Mesodermal cell (in vitro differentiated cells): ENCODE results near the gene JAGN1.
"Not testable (repeated sequence)": the region's sequence is repeated elsewhere in the genome, so short reads cannot be mapped to it uniquely, and the experiment has no call there.

Experiments used
- H3K27ac ChIP-seq: 2 replicates; pipeline ENCODE4 v1.7.0; 2013; ENCODE audit warnings: mild to moderate bottlenecking, low read depth, low read length, moderate library complexity; ENCODE audit not compliant: severe bottlenecking
- H3K36me3 ChIP-seq: 2 replicates; pipeline ENCODE4 v1.7.1; 2013; ENCODE audit warnings: mild to moderate bottlenecking, low read length, moderate library complexity; ENCODE audit not compliant: control insufficient read depth, insufficient read depth
- H3K4me1 ChIP-seq: one replicate; pipeline ENCODE4 v1.7.1; 2013; ENCODE audit warnings: mild to moderate bottlenecking, low read length; ENCODE audit not compliant: insufficient read depth, control insufficient read depth, poor library complexity, severe bottlenecking
- H3K4me3 ChIP-seq: 2 replicates; pipeline ENCODE4 v1.7.0; 2013; ENCODE audit warnings: low read length, control low read depth, mild to moderate bottlenecking; ENCODE audit not compliant: insufficient read depth, poor library complexity, severe bottlenecking; ENCODE audit errors: extremely low read depth
- H3K9me3 ChIP-seq: 2 replicates; pipeline ENCODE4 v1.7.1; 2013; ENCODE audit warnings: mild to moderate bottlenecking, low read length, moderate library complexity; ENCODE audit not compliant: control insufficient read depth
- WGBS, 2 experiments: methylation state at CpG; one replicate each; pipeline ENCODE4 v1.1.5; 2013; ENCODE audit warnings: missing lambda C conversion rate in 2 of 2; ENCODE audit not compliant: insufficient coverage in 2 of 2; 5-methylcytosine and 5-hydroxymethylcytosine counted together

Gene JAGN1

DNA sequence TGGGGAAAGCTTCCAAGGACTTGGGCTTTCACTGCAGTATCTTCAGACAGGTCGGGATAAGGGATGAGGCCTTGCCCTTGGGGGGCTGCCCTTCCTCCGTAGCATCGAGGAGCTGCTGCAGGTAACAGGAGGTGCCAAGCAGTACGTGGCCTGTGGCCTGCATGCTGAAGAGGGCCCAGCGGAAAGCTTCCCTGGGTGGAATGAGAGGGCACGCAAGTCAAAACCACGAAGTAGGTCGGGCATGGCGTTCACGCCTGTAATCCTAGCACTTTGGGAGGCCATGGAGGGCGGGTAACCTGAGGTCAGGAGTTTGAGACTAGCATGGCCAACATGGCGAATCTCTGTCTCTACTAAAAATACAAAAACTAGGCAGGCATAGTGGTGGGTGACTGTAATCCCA, 23.3 kb upstream of the JAGN1 start:
- H3K9me3 ChIP-seq: no peaks in the 10 kb centered on the region
- H3K36me3 ChIP-seq: no peaks in the 10 kb centered on the region
- no peak overlapping the region for H3K4me3 ChIP-seq
- no peak overlapping the region for H3K27ac ChIP-seq
- peaks cover 3% of the 10 kb centered on the region for H3K4me1 ChIP-seq
- 96 to 98% methylated on average over 8 to 12 of the region's 12 CpGs for WGBS, 2 experiments

DNA sequence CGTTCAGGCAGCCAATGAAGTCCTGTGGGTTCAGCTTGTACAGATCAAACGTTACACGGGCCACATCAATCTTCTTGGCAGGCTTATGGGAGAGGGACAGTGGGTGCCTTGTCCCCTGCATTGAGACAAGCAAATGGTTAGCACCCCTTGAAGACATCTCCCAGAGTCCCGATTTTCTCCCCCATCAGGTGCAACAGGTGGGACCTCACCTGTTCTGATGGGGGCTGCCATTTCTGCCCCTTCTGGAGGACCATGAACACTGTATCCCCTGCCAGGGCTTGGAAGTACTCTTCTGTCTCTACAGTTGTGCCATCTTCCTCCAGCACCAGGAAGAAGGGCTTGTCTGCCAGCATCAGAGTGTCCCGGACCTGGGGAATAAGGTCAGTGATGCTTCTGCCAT, 20.5 kb upstream of the JAGN1 start:
- H3K36me3 ChIP-seq: no peaks in the 10 kb centered on the region
- H3K9me3 ChIP-seq: no peaks in the 10 kb centered on the region
- no peak overlapping the region for H3K27ac ChIP-seq
- peaks cover 3% of the 10 kb centered on the region for H3K4me1 ChIP-seq
- H3K4me3 ChIP-seq: no peak overlapping the region
- WGBS, 2 experiments: 81 to 100% methylated on average over 4 of the region's 5 CpGs

DNA sequence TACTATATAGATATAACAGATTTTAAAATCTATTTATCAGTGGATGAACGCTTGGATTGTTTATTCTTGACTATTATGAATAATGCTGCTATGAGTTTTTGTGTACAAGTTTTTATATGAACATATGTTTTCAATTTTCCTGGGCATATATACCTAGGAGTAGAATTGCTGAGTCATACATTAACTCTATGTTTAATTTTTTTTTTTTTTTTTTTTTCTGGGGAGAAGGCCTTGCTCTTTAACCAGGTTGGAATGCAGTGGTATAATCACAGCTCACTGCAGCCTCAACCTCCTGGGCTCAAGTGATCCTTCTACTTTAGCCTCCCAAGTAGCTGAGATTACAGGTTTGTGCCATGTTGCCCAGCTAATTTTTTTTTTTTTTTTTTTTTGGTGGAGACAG, 19.4 kb upstream of the JAGN1 start:
- Histone ChIP-seq H3K4me1 (peaks cover 3% of the 10 kb centered on the region), H3K27ac (no peak overlapping the region), H3K4me3 (no peak overlapping the region), H3K9me3 (no peaks in the 10 kb centered on the region), H3K36me3 (no peaks in the 10 kb centered on the region)
- WGBS, 2 experiments: no CpG with 5 or more reads among the region's 1 CpG

DNA sequence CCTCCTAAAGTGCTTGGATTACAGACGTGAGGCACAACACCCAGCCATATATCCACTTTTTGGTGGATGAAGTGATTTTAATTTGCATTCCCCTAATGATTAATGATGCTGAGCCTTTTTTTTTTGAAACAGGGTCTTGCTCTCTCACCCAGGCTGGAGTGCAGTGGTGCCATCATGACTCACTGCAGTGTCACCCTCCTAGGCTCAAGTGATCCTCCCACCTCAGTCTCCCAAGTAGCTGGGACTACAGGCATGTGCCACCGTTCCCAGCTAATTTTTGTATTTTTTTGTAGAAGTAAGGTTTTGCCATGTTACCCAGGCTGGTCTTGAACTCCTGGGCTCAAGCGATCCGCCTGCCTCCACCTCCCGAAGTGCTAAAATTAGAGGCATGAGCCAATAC, 18.3 kb upstream of the JAGN1 start:
- H3K36me3 ChIP-seq, H3K4me3 ChIP-seq, H3K27ac ChIP-seq, H3K4me1 ChIP-seq, H3K9me3 ChIP-seq: not testable (repeated sequence)
- 89 to 95% methylated on average over 3 to 4 of the region's 5 CpGs for WGBS, 2 experiments

DNA sequence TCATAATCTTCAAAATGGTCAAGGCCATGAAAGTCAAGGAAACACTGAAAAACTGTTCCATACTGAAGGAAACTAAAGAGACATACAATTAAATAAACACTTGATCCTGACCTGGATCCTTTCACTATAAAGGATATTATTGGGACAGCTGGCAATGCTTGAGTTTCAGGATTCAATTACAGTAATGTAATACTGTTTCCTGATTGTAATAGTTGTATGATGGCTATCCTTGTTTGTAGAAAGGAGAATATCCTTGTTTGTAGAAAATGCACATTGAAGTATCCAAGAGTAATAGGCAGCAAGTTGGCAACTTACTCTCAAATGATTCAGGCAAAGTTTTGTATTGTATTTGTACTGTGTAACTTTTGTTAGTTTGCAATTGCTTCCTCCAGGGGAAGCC, 15.0 kb upstream of the JAGN1 start:
- Histone ChIP-seq H3K9me3 (no peaks in the 10 kb centered on the region), H3K27ac (no peak overlapping the region), H3K36me3 (no peaks in the 10 kb centered on the region), H3K4me1 (peaks cover 3% of the 10 kb centered on the region), H3K4me3 (no peak overlapping the region)

DNA sequence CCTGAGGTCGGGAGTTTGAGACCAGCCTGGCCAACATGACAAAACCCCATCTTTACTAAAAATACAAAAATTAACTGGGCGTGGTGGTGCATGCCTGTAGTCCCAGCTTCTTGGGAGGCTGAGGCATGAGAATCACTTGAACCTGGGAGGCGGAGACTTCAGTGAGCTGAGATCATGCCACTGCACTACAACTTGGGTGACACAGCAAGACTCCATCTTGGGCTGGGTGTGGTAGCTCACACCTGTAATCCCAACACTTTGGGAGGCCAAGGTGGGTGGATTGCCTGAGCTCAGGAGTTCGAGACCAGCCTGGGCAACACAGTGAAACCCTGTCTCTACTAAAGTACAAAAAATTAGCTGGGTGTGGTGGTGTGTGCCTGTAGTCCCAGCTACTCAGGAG, 14.2 kb upstream of the JAGN1 start:
- 89 to 100% methylated on average over 1 to 3 of the region's 4 CpGs for WGBS, 2 experiments
- not testable (repeated sequence) for H3K4me1 ChIP-seq, H3K36me3 ChIP-seq, H3K9me3 ChIP-seq, H3K4me3 ChIP-seq, H3K27ac ChIP-seq

DNA sequence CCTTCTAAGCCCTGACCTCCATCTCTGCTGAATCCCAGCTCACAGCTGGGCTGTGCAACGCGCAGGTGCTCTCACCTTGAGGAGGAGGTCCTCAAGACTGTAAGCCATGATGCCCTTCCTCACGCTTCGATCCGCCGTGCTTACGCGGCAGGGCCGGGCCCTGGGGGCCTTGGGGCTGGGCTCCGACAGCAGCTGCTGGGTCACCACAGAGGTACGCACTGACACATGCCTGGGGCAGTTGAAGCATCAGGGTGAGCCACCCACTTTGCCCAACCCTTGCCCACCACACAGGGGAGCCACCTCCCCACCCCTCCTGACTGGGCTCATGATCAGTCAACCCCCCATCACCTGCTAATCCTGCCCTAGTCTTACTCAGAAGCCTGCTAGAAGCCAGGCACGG, 13.4 kb upstream of the JAGN1 start:
- no peak overlapping the region for H3K27ac ChIP-seq
- H3K9me3 ChIP-seq: no peaks in the 10 kb centered on the region
- H3K4me3 ChIP-seq: no peak overlapping the region
- no peaks in the 10 kb centered on the region for H3K4me1 ChIP-seq
- WGBS, 2 experiments: 85 to 88% methylated on average over 12 of the region's 12 CpGs
- no peaks in the 10 kb centered on the region for H3K36me3 ChIP-seq

DNA sequence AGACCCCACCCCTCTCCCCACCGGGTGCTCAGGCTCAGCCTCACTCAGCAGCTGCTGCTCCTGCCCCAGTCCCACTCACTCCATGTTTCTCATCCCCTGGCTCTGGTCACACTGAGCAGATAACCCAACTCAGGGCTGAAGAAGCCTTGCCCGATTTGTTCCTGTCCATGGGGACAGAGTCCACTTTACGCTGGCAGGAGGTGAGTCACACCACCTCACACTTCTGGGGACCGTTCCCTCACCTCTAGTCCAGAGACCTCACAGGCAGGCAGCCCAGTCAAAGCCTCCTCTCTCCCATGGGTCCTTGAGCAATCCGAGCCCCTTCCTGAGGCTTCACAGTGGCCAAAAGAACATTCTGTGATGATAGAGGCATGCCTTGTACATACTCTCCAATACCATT, 11.7 kb upstream of the JAGN1 start:
- WGBS, 2 experiments: 77 to 86% methylated on average over 3 to 4 of the region's 5 CpGs
- H3K36me3 ChIP-seq: no peaks in the 10 kb centered on the region
- H3K4me1 ChIP-seq: peaks cover 2% of the 10 kb centered on the region
- H3K4me3 ChIP-seq: no peak overlapping the region
- no peaks in the 10 kb centered on the region for H3K9me3 ChIP-seq
- H3K27ac ChIP-seq: no peak overlapping the region

DNA sequence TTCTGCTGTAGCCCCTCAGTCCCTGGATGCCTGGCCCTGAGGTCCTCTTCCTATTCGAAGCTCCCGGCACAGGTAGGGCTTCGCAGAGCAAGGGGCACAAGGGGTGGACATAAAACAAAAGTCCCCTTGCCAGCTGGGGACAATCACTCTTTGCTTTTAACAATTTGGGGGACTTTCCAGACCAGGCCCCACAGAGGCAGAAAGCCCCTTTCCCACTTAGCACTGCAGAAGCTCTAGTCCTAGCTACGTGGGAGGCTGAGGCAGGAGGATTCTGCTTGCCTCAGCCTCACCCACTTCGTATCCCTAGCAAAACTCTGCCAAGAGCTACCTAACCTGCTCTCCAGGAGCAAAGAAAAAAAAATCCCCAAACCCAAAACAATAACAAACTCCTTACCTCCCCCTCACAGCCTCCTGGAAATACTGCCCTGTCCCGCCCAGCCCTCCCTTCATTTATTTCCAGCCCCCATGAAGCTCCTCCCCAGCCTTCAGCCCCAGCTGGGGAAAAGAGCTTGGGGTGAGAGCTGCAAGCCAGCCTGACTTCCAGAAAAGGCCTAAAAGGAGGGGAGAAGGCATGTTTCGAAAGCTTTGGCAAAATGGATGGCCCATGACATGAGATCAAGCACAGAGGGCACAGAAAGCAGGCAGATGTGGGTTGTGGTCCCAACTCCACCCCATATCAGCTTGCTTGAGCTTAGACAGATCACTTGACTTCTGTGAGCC, 10.4 kb upstream of the JAGN1 start, which contains the start of gene CIDEC:
Gene CIDEC, minus strand, starts transcription at position 424 of the 720 bp plus-strand sequence. CDS start 1,767 bp downstream, outside the sequence.
- peaks cover 2% of the 10 kb centered on the region for H3K4me1 ChIP-seq
- H3K27ac ChIP-seq: no peak within 1 kb of the TSS
- H3K4me3 ChIP-seq: no peak within 1 kb of the TSS
- 89 to 97% methylated on average over 5 to 6 of the region's 7 CpGs for WGBS, 2 experiments
- no peaks in the 10 kb centered on the region for H3K36me3 ChIP-seq
- H3K9me3 ChIP-seq: no peaks in the 10 kb centered on the region

DNA sequence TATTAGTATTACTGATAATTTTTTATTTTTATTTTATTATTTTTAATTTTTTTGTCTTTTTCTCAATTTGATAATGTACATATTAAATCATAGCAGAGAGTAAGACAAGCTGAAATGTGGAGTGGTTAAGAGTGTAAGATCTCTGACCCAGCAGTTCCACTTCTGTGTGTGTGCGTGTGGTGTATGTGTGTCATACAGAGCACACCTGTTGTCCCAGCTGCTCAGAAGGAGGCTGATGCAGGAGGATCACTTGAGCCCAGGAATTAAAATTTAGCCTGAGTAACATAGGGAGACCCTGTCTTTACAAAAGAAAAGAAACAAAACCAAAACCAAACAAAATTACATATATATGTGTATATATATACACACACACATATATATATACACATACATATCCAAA, 9.0 kb upstream of the JAGN1 start:
- Histone ChIP-seq H3K4me1 (peaks cover 2% of the 10 kb centered on the region), H3K27ac (no peak overlapping the region)
- WGBS, 2 experiments: 60 to 100% methylated on average over 1 of the region's 1 CpG

DNA sequence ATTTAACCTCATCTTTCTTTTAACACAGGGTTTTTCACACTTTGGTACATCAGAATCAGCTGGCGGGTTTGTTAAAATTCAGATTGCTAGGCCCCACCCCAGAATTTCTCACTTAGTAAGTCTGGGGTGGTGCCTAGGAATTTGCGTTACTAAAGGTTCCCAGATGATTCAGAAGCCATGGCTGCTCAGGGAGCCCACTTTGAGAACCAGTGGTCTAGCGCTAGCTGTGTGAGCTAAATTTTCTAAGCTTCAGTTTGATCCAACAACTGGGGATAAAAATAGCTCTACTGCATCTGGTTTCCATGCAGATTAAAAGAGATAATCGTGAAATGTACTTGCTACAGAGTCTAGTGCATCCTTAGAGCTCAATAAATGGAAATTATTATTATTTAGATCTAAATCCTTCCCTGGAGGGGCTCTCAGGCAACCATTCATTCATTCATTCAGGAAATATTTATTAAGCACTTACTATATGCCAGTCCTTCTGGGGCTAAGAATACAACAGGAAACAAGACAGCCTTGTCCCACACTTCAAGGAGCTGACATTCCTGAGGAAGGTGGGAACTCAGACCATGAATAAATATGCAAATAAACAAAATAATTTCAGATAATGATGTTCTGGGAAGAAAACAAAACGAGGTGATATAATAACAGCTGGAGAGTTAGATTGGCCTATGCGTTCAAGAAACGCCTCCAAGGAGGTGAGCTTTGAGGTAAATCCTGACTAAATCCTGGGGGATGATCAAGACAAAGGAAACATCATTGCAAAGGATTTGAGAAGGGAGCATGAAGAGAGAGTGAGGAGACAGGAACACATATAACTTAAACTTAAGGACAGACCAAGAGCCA, 6.5 kb upstream of the JAGN1 start:
- H3K4me3 ChIP-seq: no peak overlapping the region
- H3K9me3 ChIP-seq: no peaks in the 10 kb centered on the region
- peak overlapping the region; percentile 98 for H3K27ac ChIP-seq
- no peaks in the 10 kb centered on the region for H3K36me3 ChIP-seq
- 87% methylated on average over 5 to 6 of the region's 7 CpGs for WGBS, 2 experiments
- peaks cover 2% of the 10 kb centered on the region for H3K4me1 ChIP-seq

More for the DNA sequence above, 9.0 kb upstream of the JAGN1 start:
- Histone ChIP-seq H3K36me3 (no peaks in the 10 kb centered on the region), H3K9me3 (no peaks in the 10 kb centered on the region), H3K4me3 (no peak overlapping the region)
